OCI-LY7 (cell line): Measurements from ENCODE around the gene GNLY.

Experiments used
- EZH2phosphoT487 ChIP-seq: fragments of 200-600 bp; sonication (generic); IDR thresholded peaks from 2 replicates; pipeline ENCODE4 v1.6.1; 2018; ENCODE audit warnings: low read depth, borderline replicate concordance, mild to moderate bottlenecking, mixed run types, antibody characterized with exemption, low read length, moderate library complexity, mixed read lengths
- TF ChIP-seq, protein P1 (sequence below): fragments of 200-600 bp; sonication (generic); conservative IDR thresholded peaks from 2 replicates; pipeline ENCODE4 v1.5.1; 2014; ENCODE audit warnings: mild to moderate bottlenecking, antibody characterized with exemption, low read length, moderate library complexity, mixed read lengths

DNA sequence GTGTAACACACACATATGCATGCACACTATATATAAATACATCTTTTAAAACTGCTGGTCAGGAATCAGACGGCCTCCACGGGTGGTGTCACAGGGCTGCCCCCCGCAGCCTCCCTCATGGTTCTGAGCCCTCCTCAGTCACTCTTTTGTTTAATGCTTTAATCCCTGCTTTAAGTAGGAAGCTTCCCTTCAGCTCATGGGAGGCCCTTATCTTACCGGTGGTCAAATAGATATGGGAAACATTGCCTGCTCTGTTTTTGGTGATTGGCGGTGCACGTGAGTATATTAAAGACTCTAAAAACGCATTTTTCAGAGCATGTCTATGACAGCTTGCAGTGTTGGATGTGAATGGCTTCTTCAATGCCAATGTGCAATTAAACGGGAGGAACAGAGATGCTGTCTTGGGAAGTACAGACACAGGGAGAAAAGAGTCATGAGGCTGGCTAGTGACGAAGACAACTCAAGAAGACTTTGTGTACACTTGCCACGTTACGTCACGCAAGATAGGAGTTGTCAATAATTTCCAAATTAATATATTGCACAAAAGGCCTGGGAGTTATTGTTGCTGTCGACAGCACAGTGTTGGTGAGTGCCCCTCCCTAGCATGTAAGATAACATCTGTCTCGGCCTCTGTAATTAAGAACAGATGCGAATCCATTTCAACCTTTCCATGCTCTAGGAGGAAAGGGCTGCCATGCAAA, 23.3 kb downstream of the GNLY start:
- TF ChIP-seq, protein P1, sequence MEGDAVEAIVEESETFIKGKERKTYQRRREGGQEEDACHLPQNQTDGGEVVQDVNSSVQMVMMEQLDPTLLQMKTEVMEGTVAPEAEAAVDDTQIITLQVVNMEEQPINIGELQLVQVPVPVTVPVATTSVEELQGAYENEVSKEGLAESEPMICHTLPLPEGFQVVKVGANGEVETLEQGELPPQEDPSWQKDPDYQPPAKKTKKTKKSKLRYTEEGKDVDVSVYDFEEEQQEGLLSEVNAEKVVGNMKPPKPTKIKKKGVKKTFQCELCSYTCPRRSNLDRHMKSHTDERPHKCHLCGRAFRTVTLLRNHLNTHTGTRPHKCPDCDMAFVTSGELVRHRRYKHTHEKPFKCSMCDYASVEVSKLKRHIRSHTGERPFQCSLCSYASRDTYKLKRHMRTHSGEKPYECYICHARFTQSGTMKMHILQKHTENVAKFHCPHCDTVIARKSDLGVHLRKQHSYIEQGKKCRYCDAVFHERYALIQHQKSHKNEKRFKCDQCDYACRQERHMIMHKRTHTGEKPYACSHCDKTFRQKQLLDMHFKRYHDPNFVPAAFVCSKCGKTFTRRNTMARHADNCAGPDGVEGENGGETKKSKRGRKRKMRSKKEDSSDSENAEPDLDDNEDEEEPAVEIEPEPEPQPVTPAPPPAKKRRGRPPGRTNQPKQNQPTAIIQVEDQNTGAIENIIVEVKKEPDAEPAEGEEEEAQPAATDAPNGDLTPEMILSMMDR = no peak
- no peak for TF ChIP-seq EZH2phosphoT487
